H9 (cell line): ENCODE results near the gene CTIF. TPM values are rescaled to one million over a fixed set of nuclear protein-coding genes. Genes with fewer than 3 reads are reported as not detected.
A peak's percentile ranks its signal among the peaks of the same experiment; 100 is the strongest.

Source experiments
- DNase-seq: peaks from one replicate; pipeline ENCODE4 v3.0.0-alpha.2; 2017
- H2AFZ ChIP-seq: one replicate; pipeline ENCODE4 v1.6.1; 2013; ENCODE audit warnings: mild to moderate bottlenecking, low read length, control low read depth, moderate library complexity
- H2AK5ac ChIP-seq: 2 replicates; pipeline ENCODE4 v1.6.1; 2013; ENCODE audit warnings: low read length, control low read depth, mixed read lengths; ENCODE audit not compliant: insufficient read length
- H2BK120ac ChIP-seq: one replicate; pipeline ENCODE4 v1.6.1; 2013; ENCODE audit warnings: low read depth, mild to moderate bottlenecking, low read length, control low read depth, inconsistent platforms; ENCODE audit not compliant: poor library complexity, severe bottlenecking
- H2BK12ac ChIP-seq: 2 replicates; pipeline ENCODE4 v1.6.1; 2013; ENCODE audit warnings: low read length, control low read depth, mixed read lengths, low read depth; ENCODE audit not compliant: insufficient read length
- H2BK15ac ChIP-seq: 2 replicates; pipeline ENCODE4 v1.6.1; 2013; ENCODE audit warnings: low read depth, low read length, control low read depth
- H2BK20ac ChIP-seq: one replicate; pipeline ENCODE4 v1.6.1; 2013; ENCODE audit warnings: low read depth, mild to moderate bottlenecking, low read length, control low read depth, inconsistent platforms; ENCODE audit not compliant: poor library complexity, severe bottlenecking
- H2BK5ac ChIP-seq: 2 replicates; pipeline ENCODE4 v1.6.1; 2013; ENCODE audit warnings: low read length, control low read depth, mixed read lengths; ENCODE audit not compliant: insufficient read length
- H3K14ac ChIP-seq: 2 replicates; pipeline ENCODE4 v1.6.1; 2013; ENCODE audit warnings: low read length, control low read depth; ENCODE audit not compliant: insufficient read depth
- H3K18ac ChIP-seq: 2 replicates; pipeline ENCODE4 v1.6.1; 2013; ENCODE audit warnings: low read depth, mild to moderate bottlenecking, mixed read lengths, low read length, control low read depth; ENCODE audit not compliant: insufficient read length
- H3K23ac ChIP-seq: 2 replicates; pipeline ENCODE4 v1.6.1; 2013; ENCODE audit warnings: low read length, control low read depth, mixed read lengths, low read depth; ENCODE audit not compliant: insufficient read length
- H3K23me2 ChIP-seq: 2 replicates; pipeline ENCODE4 v1.6.1; 2013; ENCODE audit warnings: low read depth, mild to moderate bottlenecking, mixed read lengths, low read length, control low read depth; ENCODE audit not compliant: insufficient read length, poor library complexity, severe bottlenecking
- H3K27ac ChIP-seq: 2 replicates; pipeline ENCODE4 v1.5.1; 2013; ENCODE audit warnings: low read length, control low read depth, mixed read lengths, low read depth; ENCODE audit not compliant: insufficient read length
- H3K27me3 ChIP-seq: 2 replicates; pipeline ENCODE4 v1.6.1; 2013; ENCODE audit warnings: low read length, control low read depth, inconsistent platforms; ENCODE audit not compliant: insufficient read depth
- H3K4ac ChIP-seq: 2 replicates; pipeline ENCODE4 v1.6.1; 2013; ENCODE audit warnings: low read depth, mild to moderate bottlenecking, control low read depth, inconsistent platforms, low read length, moderate library complexity
- H3K4me1 ChIP-seq: 2 replicates; pipeline ENCODE4 v1.6.1; 2013; ENCODE audit warnings: low read length, control low read depth, inconsistent platforms; ENCODE audit not compliant: insufficient read depth
- H3K4me2 ChIP-seq: 2 replicates; pipeline ENCODE4 v1.6.1; 2013; ENCODE audit warnings: low read length, control low read depth, mixed read lengths; ENCODE audit not compliant: insufficient read length, insufficient read depth
- H3K56ac ChIP-seq: 2 replicates; pipeline ENCODE4 v1.6.1; 2013; ENCODE audit warnings: low read depth, mild to moderate bottlenecking, mixed read lengths, low read length, control low read depth; ENCODE audit not compliant: insufficient read length
- H3K79me1 ChIP-seq: 2 replicates; pipeline ENCODE4 v1.6.1; 2013; ENCODE audit warnings: low read depth, mild to moderate bottlenecking, moderate library complexity, low read length, control low read depth, inconsistent platforms; ENCODE audit not compliant: insufficient read depth, poor library complexity, severe bottlenecking
- H3K79me2 ChIP-seq: 2 replicates; pipeline ENCODE4 v1.6.1; 2013; ENCODE audit warnings: low read length, control low read depth, inconsistent platforms; ENCODE audit not compliant: insufficient read depth
- H3K9ac ChIP-seq: 2 replicates; pipeline ENCODE4 v1.6.1; 2013; ENCODE audit warnings: low read length, control low read depth, mixed read lengths; ENCODE audit not compliant: insufficient read length; ENCODE audit errors: extremely low read depth
- H3K9me3 ChIP-seq: one replicate; pipeline ENCODE4 v1.6.1; 2013; ENCODE audit warnings: low read depth, low read length, inconsistent platforms; ENCODE audit not compliant: control insufficient read depth
- H3T11ph ChIP-seq: one replicate; pipeline ENCODE4 v1.6.1; 2013; ENCODE audit warnings: mild to moderate bottlenecking, low read length, control low read depth, inconsistent platforms
- H4K20me1 ChIP-seq: one replicate; pipeline ENCODE4 v1.6.1; 2013; ENCODE audit not compliant: control insufficient read depth, insufficient read length, insufficient read depth
- H4K5ac ChIP-seq: 2 replicates; pipeline ENCODE4 v1.6.1; 2013; ENCODE audit warnings: low read depth, mild to moderate bottlenecking, mixed read lengths, low read length, control low read depth; ENCODE audit not compliant: insufficient read length
- H4K8ac ChIP-seq: replicated peaks from 2 replicates; pipeline ENCODE4 v1.6.1; 2013; ENCODE audit warnings: low read length, control low read depth, mixed read lengths, low read depth; ENCODE audit not compliant: insufficient read length
- H4K91ac ChIP-seq: 2 replicates; pipeline ENCODE4 v1.6.1; 2013; ENCODE audit warnings: low read depth, mild to moderate bottlenecking, moderate library complexity, mixed read lengths, low read length, control low read depth; ENCODE audit not compliant: insufficient read length
- H3K27ac Mint-ChIP-seq, 3 experiments: 2 replicates in 2 of 3; 3 replicates in 1 of 3; pipeline ENCODE4 v1.8.0; 2020 to 2021; ENCODE audit warnings: mixed read lengths in 3 of 3, mild to moderate bottlenecking in 1 of 3, moderate library complexity in 1 of 3
- H3K27me3 Mint-ChIP-seq: 2 replicates; pipeline ENCODE4 v1.8.0; 2021; ENCODE audit warnings: low read depth, mild to moderate bottlenecking, moderate library complexity, mixed read lengths
- H3K36me3 Mint-ChIP-seq, 3 experiments: 2 replicates in 2 of 3; 3 replicates in 1 of 3; pipeline ENCODE4 v1.8.0; 2020 to 2021; ENCODE audit warnings: low read depth in 3 of 3, mixed read lengths in 3 of 3; ENCODE audit not compliant: insufficient read depth in 1 of 3
- H3K4me1 Mint-ChIP-seq, 2 experiments: 2 replicates each; pipeline ENCODE4 v1.8.0; 2020; ENCODE audit warnings: mixed read lengths in 2 of 2
- H3K4me3 Mint-ChIP-seq, 2 experiments: 2 replicates in 1 of 2; 3 replicates in 1 of 2; pipeline ENCODE4 v1.8.0; 2020 to 2021; ENCODE audit warnings: mild to moderate bottlenecking in 2 of 2, mixed read lengths in 2 of 2, moderate library complexity in 1 of 2
- H3K9me3 Mint-ChIP-seq, 2 experiments: 2 replicates in 1 of 2; 3 replicates in 1 of 2; pipeline ENCODE4 v1.8.0; 2020; ENCODE audit warnings: mild to moderate bottlenecking in 2 of 2, mixed read lengths in 2 of 2, moderate library complexity in 1 of 2
- CTCF ChIP-seq: fragments of 200-600 bp; sonication (generic); conservative IDR thresholded peaks from 3 replicates; pipeline ENCODE4 v1.8.0; 2021; ENCODE audit warnings: antibody characterized with exemption, mild to moderate bottlenecking
- WGBS: extraction: QIAGEN DNeasy Blood & Tissue Kit; methylation state at CpG from one replicate; pipeline ENCODE4 v1.1.7; 2013; ENCODE audit warnings: missing lambda C conversion rate, low lambda C conversion rate, mixed read lengths; ENCODE audit not compliant: insufficient read length; ENCODE audit errors: extremely low coverage; 5-methylcytosine and 5-hydroxymethylcytosine counted together
- total RNA-seq: library from RNA; stranded (reverse); gene quantifications from 2 replicates; pipeline ENCODE4 v1.2.1, GENCODE V29; 2021

Gene CTIF
- total RNA-seq, 1 experiment from 2014 or later: 15.8 TPM

GRCh38 chr18:48780201-48780912 is 241.5 kb downstream of the CTIF start:
- Histone ChIP-seq H2BK12ac (no peak overlapping the region), H2AK5ac (no peak overlapping the region), H2BK15ac (no peak overlapping the region), H3K79me2 (no peaks in the 10 kb centered on the region), H3K9me3 (no peaks in the 10 kb centered on the region), H2BK5ac (no peak overlapping the region), H4K20me1 (no peaks in the 10 kb centered on the region), H3K79me1 (no peaks in the 10 kb centered on the region), H3T11ph (no peak overlapping the region), H3K23ac (no peak overlapping the region), H4K8ac (no peak overlapping the region), H3K23me2 (no peaks in the 10 kb centered on the region), H3K56ac (no peak overlapping the region), H3K27ac (no peak overlapping the region), H3K4me2 (no peak overlapping the region), H3K9ac (no peak overlapping the region), H2AFZ (no peak overlapping the region), H3K14ac (no peak overlapping the region), H4K91ac (no peak overlapping the region), H4K5ac (no peak overlapping the region), H3K27me3 (no peaks in the 10 kb centered on the region), H2BK20ac (no peak overlapping the region), H3K4me1 (no peaks in the 10 kb centered on the region), H2BK120ac (no peak overlapping the region), H3K4ac (no peak overlapping the region), H3K18ac (no peak overlapping the region)
- H3K27me3 Mint-ChIP-seq: no peaks in the 10 kb centered on the region; the same call in 1 of the 2 replicates
- no peaks in the 10 kb centered on the region; a peak in 2 of 7 replicates for H3K36me3 Mint-ChIP-seq
- peaks cover 21 to 40% of the 10 kb centered on the region in 2 experiments for H3K4me1 Mint-ChIP-seq
- H3K27ac Mint-ChIP-seq: peak overlapping the region in 1 of 3 experiments; percentile 49; a peak in 1 of 7 replicates
- WGBS: no CpG with 5 or more reads among the region's 17 CpGs
- TF ChIP-seq CTCF: no peak
- H3K9me3 Mint-ChIP-seq: no peaks in the 10 kb centered on the region
- DNase-seq: no peak
- no peak overlapping the region for H3K4me3 Mint-ChIP-seq
